ENCODE results near the gene UBE2V1. TPM values are rescaled to one million over a fixed set of nuclear protein-coding genes. Genes with fewer than 3 reads are reported as not detected.

The UBE2V1 gene
- total RNA-seq, 4 donors from 2014 or later: 58.8 to 86.7 (median 77.3) TPM

DNA sequence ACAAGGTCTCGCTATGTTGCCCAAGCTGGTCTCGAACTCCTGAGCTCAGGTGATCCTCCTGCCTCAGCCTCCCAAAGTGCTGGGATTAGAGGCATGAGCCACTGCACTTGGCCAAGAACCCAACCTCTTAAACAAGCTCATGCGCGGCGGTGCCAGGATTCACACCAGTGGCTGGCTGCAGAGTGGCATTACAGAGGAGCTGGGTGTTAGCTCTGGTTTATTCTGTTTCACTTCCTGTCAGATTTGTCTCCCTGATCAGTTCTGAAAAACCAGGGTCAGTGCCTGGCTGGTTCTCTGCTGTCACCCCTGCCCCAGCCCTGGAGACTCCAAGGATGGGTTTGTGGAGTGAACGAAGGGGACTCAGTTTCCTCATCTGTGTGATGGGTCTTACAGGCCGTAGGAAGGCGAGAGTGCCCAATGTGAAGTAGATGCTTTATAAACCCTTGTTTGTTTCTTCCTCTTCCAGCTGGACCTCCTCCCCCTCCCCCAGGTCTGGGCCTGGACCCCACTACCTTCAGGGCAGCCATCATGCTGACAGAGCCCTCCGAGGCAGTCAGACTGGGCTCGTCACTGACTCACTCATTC, 63.4 kb downstream of the UBE2V1 start:
- Histone ChIP-seq H3K9me3 (no peaks in the 10 kb centered on the region), H3K4me3 (no peak overlapping the region), H3K4me1 (peaks cover 0 to 51% (median 21%) of the 10 kb centered on the region in 4 donors), H3K27ac (no peak overlapping the region), H3K27me3 (no peaks in the 10 kb centered on the region), H3K36me3 (no peaks in the 10 kb centered on the region)
- TF ChIP-seq EP300 (IDR thresholded peaks at IDR 0.05) (no peak), POLR2A (IDR thresholded peaks at IDR 0.05) (no peak)
- TF ChIP-seq, protein P1, sequence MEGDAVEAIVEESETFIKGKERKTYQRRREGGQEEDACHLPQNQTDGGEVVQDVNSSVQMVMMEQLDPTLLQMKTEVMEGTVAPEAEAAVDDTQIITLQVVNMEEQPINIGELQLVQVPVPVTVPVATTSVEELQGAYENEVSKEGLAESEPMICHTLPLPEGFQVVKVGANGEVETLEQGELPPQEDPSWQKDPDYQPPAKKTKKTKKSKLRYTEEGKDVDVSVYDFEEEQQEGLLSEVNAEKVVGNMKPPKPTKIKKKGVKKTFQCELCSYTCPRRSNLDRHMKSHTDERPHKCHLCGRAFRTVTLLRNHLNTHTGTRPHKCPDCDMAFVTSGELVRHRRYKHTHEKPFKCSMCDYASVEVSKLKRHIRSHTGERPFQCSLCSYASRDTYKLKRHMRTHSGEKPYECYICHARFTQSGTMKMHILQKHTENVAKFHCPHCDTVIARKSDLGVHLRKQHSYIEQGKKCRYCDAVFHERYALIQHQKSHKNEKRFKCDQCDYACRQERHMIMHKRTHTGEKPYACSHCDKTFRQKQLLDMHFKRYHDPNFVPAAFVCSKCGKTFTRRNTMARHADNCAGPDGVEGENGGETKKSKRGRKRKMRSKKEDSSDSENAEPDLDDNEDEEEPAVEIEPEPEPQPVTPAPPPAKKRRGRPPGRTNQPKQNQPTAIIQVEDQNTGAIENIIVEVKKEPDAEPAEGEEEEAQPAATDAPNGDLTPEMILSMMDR (IDR thresholded peaks at IDR 0.05): no peak
- WGBS, 2 donors: 90% methylated on average over 10 of the region's 10 CpGs
- DNase-seq (ENCODE audit: low spot score in 2 of 2): no peak

DNA sequence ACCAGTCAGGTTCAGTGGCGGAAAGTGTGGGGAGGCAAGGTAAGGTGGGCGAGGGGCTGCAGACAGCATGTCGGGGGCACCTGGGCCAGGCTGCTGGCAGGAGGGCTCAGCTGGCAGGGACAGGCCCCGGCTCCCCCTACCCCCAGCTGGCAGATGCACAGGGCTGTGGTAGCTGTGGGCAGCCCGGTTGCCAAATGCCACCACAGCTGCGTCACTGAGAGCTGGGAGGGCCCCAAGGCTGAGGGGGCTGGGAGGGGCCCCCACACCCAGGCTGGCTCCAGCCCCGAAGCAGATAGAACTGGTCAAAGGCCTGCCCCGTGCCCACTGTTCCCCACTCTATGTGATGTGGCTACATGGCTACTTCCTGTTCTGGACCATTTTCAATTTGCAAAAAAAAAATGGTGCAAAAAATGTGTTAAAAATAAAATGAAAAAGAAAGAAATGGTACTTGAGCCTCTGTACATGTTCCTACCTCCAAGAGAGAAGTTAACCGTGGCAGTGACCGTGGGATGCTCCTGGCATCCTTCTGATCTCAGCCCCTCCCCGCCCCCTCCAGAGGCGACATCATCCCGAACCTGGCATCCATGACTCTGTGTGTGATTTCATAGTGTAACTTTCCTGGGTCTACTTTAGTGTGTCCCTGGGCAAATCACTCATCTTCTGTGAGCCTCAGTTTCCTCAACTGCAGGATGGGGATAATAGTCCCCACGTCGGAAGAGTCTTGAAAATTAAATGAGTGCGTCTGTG, 64.4 kb downstream of the UBE2V1 start:
- DNase-seq (ENCODE audit: low spot score in 2 of 2): no peak
- Histone ChIP-seq H3K9me3 (no peaks in the 10 kb centered on the region), H3K27ac (peak overlapping the region in 2 of 4 donors; percentile 71 to 89), H3K27me3 (no peaks in the 10 kb centered on the region), H3K4me1 (peaks cover 0 to 45% (median 23%) of the 10 kb centered on the region in 4 donors), H3K36me3 (no peaks in the 10 kb centered on the region), H3K4me3 (no peak overlapping the region)
- 64 to 66% methylated on average over 14 to 16 of the region's 16 CpGs for WGBS, 2 donors
- TF ChIP-seq, protein P1 (IDR thresholded peaks at IDR 0.05): no peak
- peak in 1 of 2 donors; percentile 6 for TF ChIP-seq EP300 (IDR thresholded peaks at IDR 0.05)

DNA sequence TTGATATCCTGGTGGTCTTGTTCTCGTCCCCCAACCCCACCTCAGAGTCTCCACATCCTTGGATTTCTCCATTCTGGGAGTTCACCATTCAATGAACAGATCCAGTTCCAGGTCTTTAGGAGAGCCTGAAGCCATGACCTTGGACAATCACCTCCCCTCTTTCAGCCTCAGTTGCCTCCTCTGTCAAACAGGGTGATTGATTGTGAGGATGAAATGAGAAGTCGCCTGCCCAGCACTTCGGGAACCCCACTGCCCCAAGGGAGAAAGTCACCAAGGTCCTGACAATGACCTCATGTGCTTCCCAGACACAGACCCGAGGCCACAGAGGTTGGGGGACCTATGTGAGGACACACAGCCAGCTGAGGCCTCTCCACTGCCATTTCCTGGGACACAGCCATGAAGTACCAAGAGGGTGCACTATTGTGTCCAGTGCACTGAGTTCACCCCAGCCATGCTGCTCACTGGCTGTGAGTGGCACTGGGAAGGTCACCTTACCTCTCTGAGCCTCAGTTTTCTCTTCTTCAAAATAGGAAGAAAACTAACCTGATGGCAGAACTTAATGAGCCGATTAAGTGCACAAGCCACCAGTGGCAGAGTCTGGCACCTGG, 68.5 kb downstream of the UBE2V1 start:
- TF ChIP-seq EP300 (IDR thresholded peaks at IDR 0.05): no peak
- TF ChIP-seq POLR2A (IDR thresholded peaks at IDR 0.05): no peak
- TF ChIP-seq, protein P1 (IDR thresholded peaks at IDR 0.05): no peak
- Histone ChIP-seq H3K27ac (no peak overlapping the region), H3K4me3 (no peak overlapping the region), H3K9me3 (no peaks in the 10 kb centered on the region), H3K27me3 (no peaks in the 10 kb centered on the region), H3K36me3 (no peaks in the 10 kb centered on the region), H3K4me1 (peaks cover 0 to 34% (median 23%) of the 10 kb centered on the region in 4 donors)
- no peak for DNase-seq (ENCODE audit: low spot score in 2 of 2)
- 72 to 77% methylated on average over 5 of the region's 5 CpGs for WGBS, 2 donors

DNA sequence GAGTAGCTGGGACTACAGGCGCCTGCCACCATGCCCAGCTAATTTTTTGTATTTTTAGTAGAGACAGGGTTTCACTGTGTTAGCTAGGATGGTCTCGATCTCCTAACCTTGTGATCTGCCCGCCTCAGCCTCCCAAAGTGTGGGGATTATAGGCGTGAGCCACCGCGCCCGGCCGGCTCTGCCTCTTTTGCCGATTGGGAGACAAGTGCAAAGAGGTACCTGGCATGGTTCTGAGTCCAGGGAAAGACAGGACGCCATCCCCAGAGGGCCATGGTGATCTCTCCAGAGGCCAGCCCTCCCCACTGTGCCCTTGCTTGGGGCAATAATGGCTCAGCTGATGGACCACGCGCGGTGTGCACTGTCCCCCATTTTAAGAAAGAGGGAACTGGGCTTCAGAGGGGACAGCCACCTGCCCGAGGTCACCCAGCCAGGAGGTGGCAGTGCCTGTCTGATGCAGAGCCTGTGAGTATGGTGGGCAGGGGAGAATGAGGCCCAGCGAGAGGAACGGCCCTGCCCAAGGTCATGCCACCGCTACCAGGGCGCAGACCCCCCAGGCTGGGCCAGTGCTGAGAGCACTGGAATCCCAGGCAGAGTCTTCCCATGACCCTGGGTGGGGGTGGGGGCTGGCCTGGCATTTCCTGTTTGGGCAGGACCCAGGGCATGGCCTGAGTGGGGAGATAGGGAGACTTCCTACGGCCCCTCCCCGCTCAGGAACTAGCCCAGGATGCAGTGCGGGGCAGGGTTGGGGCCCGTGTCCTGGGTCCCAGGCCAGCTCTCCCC, 69.2 kb downstream of the UBE2V1 start:
- Histone ChIP-seq H3K27me3 (no peaks in the 10 kb centered on the region), H3K27ac (no peak overlapping the region), H3K4me3 (no peak overlapping the region), H3K36me3 (no peaks in the 10 kb centered on the region), H3K4me1 (peaks cover 0 to 31% (median 23%) of the 10 kb centered on the region in 4 donors), H3K9me3 (no peaks in the 10 kb centered on the region)
- WGBS, 2 donors: 80 to 91% methylated on average over 16 to 22 of the region's 22 CpGs
- no peak for DNase-seq (ENCODE audit: low spot score in 2 of 2)
- TF ChIP-seq, protein P1 (IDR thresholded peaks at IDR 0.05): no peak
- TF ChIP-seq EP300 (IDR thresholded peaks at IDR 0.05) (no peak), POLR2A (IDR thresholded peaks at IDR 0.05) (no peak)
